Body of pancreas (tissue), 4 donors: ENCODE results near the gene ZNF536.

Source experiments
- POLR2A ChIP-seq, 3 donors: fragments of 450-650 bp; IDR thresholded peaks; one replicate each; pipeline ENCODE4 v1.6.1; 2016; ENCODE audit warnings: antibody characterized with exemption in 3 of 3, mild to moderate bottlenecking in 2 of 3
- TF ChIP-seq, protein P1 (sequence below), 7 experiments: fragments of 450-650 bp in 4 of 7; fragments of 200-600 bp in 3 of 7; sonication (generic) in 3 of 7; IDR thresholded peaks; one replicate each; pipeline ENCODE4 v1.5.1; 2016 to 2019; ENCODE audit warnings: antibody characterized with exemption in 7 of 7

DNA sequence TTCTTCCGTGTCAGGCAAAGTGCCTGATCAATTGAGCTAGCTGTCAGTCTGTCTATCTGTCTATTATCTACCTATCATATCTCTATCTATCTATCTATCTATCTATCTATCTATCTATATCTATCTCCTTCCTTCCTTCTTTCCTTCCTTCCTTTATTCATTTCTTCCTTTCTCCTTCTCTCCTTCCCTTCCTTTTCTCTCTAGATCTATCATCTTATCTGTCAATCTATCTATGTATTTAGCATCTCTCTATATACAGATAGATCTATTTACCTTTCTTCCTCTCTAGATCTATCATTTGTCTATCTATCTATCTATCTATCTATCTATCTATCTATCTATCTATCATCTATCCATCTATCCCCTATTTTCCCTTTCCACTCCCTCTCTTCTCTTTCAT is 5.9 kb upstream of the ZNF536 start:
- TF ChIP-seq, protein P1, sequence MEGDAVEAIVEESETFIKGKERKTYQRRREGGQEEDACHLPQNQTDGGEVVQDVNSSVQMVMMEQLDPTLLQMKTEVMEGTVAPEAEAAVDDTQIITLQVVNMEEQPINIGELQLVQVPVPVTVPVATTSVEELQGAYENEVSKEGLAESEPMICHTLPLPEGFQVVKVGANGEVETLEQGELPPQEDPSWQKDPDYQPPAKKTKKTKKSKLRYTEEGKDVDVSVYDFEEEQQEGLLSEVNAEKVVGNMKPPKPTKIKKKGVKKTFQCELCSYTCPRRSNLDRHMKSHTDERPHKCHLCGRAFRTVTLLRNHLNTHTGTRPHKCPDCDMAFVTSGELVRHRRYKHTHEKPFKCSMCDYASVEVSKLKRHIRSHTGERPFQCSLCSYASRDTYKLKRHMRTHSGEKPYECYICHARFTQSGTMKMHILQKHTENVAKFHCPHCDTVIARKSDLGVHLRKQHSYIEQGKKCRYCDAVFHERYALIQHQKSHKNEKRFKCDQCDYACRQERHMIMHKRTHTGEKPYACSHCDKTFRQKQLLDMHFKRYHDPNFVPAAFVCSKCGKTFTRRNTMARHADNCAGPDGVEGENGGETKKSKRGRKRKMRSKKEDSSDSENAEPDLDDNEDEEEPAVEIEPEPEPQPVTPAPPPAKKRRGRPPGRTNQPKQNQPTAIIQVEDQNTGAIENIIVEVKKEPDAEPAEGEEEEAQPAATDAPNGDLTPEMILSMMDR (IDR thresholded peaks at IDR 0.05), result no peak
- no peak for TF ChIP-seq POLR2A (IDR thresholded peaks at IDR 0.05)
